Measurements from ENCODE around the gene CBLB. TPM values are rescaled to one million over a fixed set of nuclear protein-coding genes. Genes with fewer than 3 reads are reported as not detected.

The CBLB gene
- total and polyA plus RNA-seq, 8 donors, result 5.3 to 23.3 (median 10.4) TPM

- ATAC-seq, result peak in 3 of 4 donors; percentile 62 to 73 (median 68)
- DNase-seq, result peak in 1 of 6 donors; percentile 16
- no peak for TF ChIP-seq CTCF (IDR thresholded peaks at IDR 0.05)
- no peak for FAIRE-seq
- H3K9me3 ChIP-seq, result no peaks in the 10 kb centered on the region
- no peaks in the 10 kb centered on the region for H3K27me3 ChIP-seq
- intact Hi-C loops (cut with DNase I), result no loop called here
- WGBS, 2 donors, result 94 to 98% methylated on average over 2 of the region's 2 CpGs
- peaks cover 0 to 8% (median 5%) of the 10 kb centered on the region in 3 donors for H3K4me1 ChIP-seq
- no peaks in the 10 kb centered on the region for H3K36me3 ChIP-seq
- H3K27ac ChIP-seq, result no peak overlapping the region
- H3K4me3 ChIP-seq, result no peak overlapping the region
These were observed 40.9 kb downstream of the CBLB start for GRCh38 chr3:105827959-105828358.

GRCh38 chr3:105826778-105827634 lies 41.8 kb downstream of the CBLB start:
- H3K9me3 ChIP-seq, result no peaks in the 10 kb centered on the region
- no peak overlapping the region for H3K27ac ChIP-seq
- peaks cover 4 to 17% (median 11%) of the 10 kb centered on the region in 3 donors for H3K4me1 ChIP-seq
- no peaks in the 10 kb centered on the region for H3K36me3 ChIP-seq
- no peaks in the 10 kb centered on the region for H3K27me3 ChIP-seq
- no peak for FAIRE-seq
- WGBS, 2 donors, result 88% methylated on average over 6 of the region's 6 CpGs
- ATAC-seq, result no peak
- intact Hi-C loops (cut with DNase I), result no loop called here
- no peak overlapping the region for H3K4me3 ChIP-seq
- no peak for DNase-seq
- TF ChIP-seq CTCF (IDR thresholded peaks at IDR 0.05), result no peak

- Histone ChIP-seq H3K36me3 (no peaks in the 10 kb centered on the region), H3K4me3 (no peak overlapping the region), H3K27ac (peak overlapping the region in 1 of 4 donors; percentile 24), H3K9me3 (no peaks in the 10 kb centered on the region), H3K4me1 (peaks cover 10 to 25% (median 11%) of the 10 kb centered on the region in 3 donors), H3K27me3 (no peaks in the 10 kb centered on the region)
- no peak for TF ChIP-seq CTCF (IDR thresholded peaks at IDR 0.05)
- FAIRE-seq (no peak), ATAC-seq (no peak), DNase-seq (no peak)
- intact Hi-C loops (cut with DNase I), result no loop called here
- WGBS, 2 donors, result 94 to 97% methylated on average over 2 of the region's 2 CpGs
These were observed 44.7 kb downstream of the CBLB start for GRCh38 chr3:105824129-105824528.

DNA sequence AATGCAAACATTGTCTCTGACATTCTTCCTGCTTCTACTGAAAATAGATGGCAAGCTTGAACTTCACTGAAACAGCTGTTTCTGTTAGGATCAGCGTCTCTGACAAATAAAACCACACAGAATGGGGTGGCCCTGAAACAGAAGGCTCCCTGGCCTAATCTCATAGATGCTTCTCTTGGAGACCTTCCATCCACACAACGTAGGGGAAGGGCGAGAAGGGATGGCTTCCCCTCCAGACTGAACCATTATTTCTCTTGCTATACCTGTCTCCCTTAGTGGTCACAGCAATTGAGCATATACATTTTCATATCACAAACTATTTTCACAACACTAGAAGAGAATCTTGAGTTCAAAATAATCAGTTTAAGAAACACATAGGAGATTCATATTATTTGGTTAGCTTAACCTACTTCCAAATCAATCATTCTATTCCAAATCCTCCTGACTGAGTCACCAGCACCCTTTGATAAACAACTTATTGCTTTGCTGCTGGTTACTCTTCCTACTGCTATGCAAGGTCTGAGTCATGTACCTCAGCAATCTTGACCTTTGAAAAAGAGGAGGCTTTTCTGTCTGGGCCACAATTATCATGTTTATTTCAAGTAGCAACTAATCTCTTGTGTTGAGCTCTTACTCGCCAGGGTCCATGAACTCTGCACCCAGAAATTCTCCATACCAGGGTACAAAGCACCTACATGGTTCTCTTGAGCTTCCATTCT lies 45.5 kb downstream of the CBLB start:
- Histone ChIP-seq H3K27ac (peak overlapping the region in 2 of 4 donors; percentile 13 to 24), H3K9me3 (no peaks in the 10 kb centered on the region), H3K27me3 (no peaks in the 10 kb centered on the region), H3K4me1 (peaks cover 10 to 25% (median 11%) of the 10 kb centered on the region in 3 donors), H3K4me3 (no peak overlapping the region), H3K36me3 (no peaks in the 10 kb centered on the region)
- intact Hi-C loops (cut with DNase I), result no loop called here
- FAIRE-seq (no peak), DNase-seq (no peak), ATAC-seq (peak; percentile 66 to 77 (median 72))
- 62 to 65% methylated on average over 4 of the region's 4 CpGs for WGBS, 2 donors
- no peak for TF ChIP-seq CTCF (IDR thresholded peaks at IDR 0.05)
